Endodermal cell (in vitro differentiated cells): ENCODE results near the gene DNAJC5G. TPM values are rescaled to one million over a fixed set of nuclear protein-coding genes. Genes with fewer than 3 reads are reported as not detected.

Source experiments
- DNase-seq: peaks from one replicate; pipeline ENCODE4 v3.0.0-alpha.2; 2017
- H3K27ac ChIP-seq: 2 replicates; pipeline ENCODE4 v1.5.1; 2013; ENCODE audit warnings: mild to moderate bottlenecking, low read depth, low read length, moderate library complexity
- H3K27me3 ChIP-seq: 2 replicates; pipeline ENCODE4 v1.6.1; 2013; ENCODE audit warnings: mild to moderate bottlenecking, low read length, moderate library complexity; ENCODE audit not compliant: insufficient read depth, control insufficient read depth, poor library complexity, severe bottlenecking
- H3K36me3 ChIP-seq: 2 replicates; pipeline ENCODE4 v1.7.0; 2013; ENCODE audit warnings: mild to moderate bottlenecking, low read length, moderate library complexity; ENCODE audit not compliant: control insufficient read depth, insufficient read depth
- H3K4me1 ChIP-seq: one replicate; pipeline ENCODE4 v1.7.0; 2013; ENCODE audit warnings: low read length; ENCODE audit not compliant: control insufficient read depth, insufficient read depth
- H3K4me3 ChIP-seq: 2 replicates; pipeline ENCODE4 v1.5.1; 2013; ENCODE audit warnings: mild to moderate bottlenecking, low read length, moderate library complexity
- H3K9ac ChIP-seq: 2 replicates; pipeline ENCODE4 v1.6.1; 2013; ENCODE audit warnings: mild to moderate bottlenecking, low read length, moderate library complexity; ENCODE audit not compliant: poor library complexity, severe bottlenecking; ENCODE audit errors: extremely low read depth
- H3K9me3 ChIP-seq: 2 replicates; pipeline ENCODE4 v1.6.1; 2013; ENCODE audit warnings: mild to moderate bottlenecking, low read length, moderate library complexity; ENCODE audit not compliant: control insufficient read depth
- H3K27ac Mint-ChIP-seq: 2 replicates; pipeline ENCODE4 v1.8.0; 2020; ENCODE audit warnings: mixed read lengths
- H3K27me3 Mint-ChIP-seq: 2 replicates; pipeline ENCODE4 v1.8.0; 2021; ENCODE audit warnings: mild to moderate bottlenecking, mixed read lengths; ENCODE audit not compliant: insufficient read depth
- H3K36me3 Mint-ChIP-seq: 2 replicates; pipeline ENCODE4 v1.8.0; 2020; ENCODE audit warnings: low read depth, mixed read lengths
- H3K4me1 Mint-ChIP-seq: 2 replicates; pipeline ENCODE4 v1.8.0; 2020; ENCODE audit warnings: mixed read lengths
- H3K4me3 Mint-ChIP-seq: 2 replicates; pipeline ENCODE4 v1.8.0; 2020; ENCODE audit warnings: mild to moderate bottlenecking, moderate library complexity, mixed read lengths
- H3K9me3 Mint-ChIP-seq: 2 replicates; pipeline ENCODE4 v1.8.0; 2020; ENCODE audit warnings: mild to moderate bottlenecking, mixed read lengths
- CTCF ChIP-seq: fragments of 200-600 bp; sonication (generic); conservative IDR thresholded peaks from 2 replicates; pipeline ENCODE4 v1.5.0; 2021; ENCODE audit warnings: antibody characterized with exemption, mild to moderate bottlenecking
- WGBS, 2 experiments: methylation state at CpG; one replicate each; pipeline versions ENCODE4 v1.1.5 to v1.1.7; 2013; ENCODE audit warnings: missing lambda C conversion rate in 2 of 2, mixed read lengths in 1 of 2; ENCODE audit not compliant: insufficient coverage in 1 of 2, insufficient read length in 1 of 2; 5-methylcytosine and 5-hydroxymethylcytosine counted together
- total RNA-seq, 2 donors: library from RNA; stranded (reverse); fragmentation: NEBNext Ultra II Directional in 1 of 2; extraction: Animal tissue kit (Norgen Biotek cat#: 25700) in 1 of 2; gene quantifications; 2 replicates in 1 of 2; 3 replicates in 1 of 2; pipeline ENCODE4 v1.2.1, GENCODE V29; 2021

Gene DNAJC5G
- total RNA-seq, 2 donors from 2014 or later = 0.49 TPM; not detected in 1

- Histone ChIP-seq H3K4me1 (no peaks in the 10 kb centered on the region), H3K9me3 (no peaks in the 10 kb centered on the region), H3K27me3 (no peaks in the 10 kb centered on the region), H3K4me3 (no peak overlapping the region), H3K9ac (no peak overlapping the region), H3K27ac (no peak overlapping the region), H3K36me3 (peaks cover 65% of the 10 kb centered on the region)
- 88 to 96% methylated on average over 13 to 19 of the region's 19 CpGs for WGBS, 2 experiments
- no peaks in the 10 kb centered on the region for H3K9me3 Mint-ChIP-seq
- H3K27ac Mint-ChIP-seq = no peak overlapping the region
- H3K4me3 Mint-ChIP-seq = no peak overlapping the region
- H3K4me1 Mint-ChIP-seq = no peaks in the 10 kb centered on the region
- H3K36me3 Mint-ChIP-seq = peaks cover 53% of the 10 kb centered on the region
- TF ChIP-seq CTCF = no peak
- no peak for DNase-seq
- H3K27me3 Mint-ChIP-seq = peaks cover 3% of the 10 kb centered on the region
Measured at GRCh38 chr2:27243391-27244130, 31.7 kb upstream of the DNAJC5G start.

- DNase-seq = no peak
- H3K27me3 Mint-ChIP-seq = peaks cover 3% of the 10 kb centered on the region
Measured at GRCh38 chr2:27245116-27245515, 30.1 kb upstream of the DNAJC5G start.

GRCh38 chr2:27245626-27246025, 29.6 kb upstream of the DNAJC5G start:
- no peaks in the 10 kb centered on the region for H3K9me3 Mint-ChIP-seq
- H3K9ac ChIP-seq = no peak overlapping the region
- 91 to 100% methylated on average over 3 to 4 of the region's 4 CpGs for WGBS, 2 experiments

More at GRCh38 chr2:27245116-27245515, 30.1 kb upstream of the DNAJC5G start:
- Histone ChIP-seq H3K27ac (no peak overlapping the region), H3K27me3 (no peaks in the 10 kb centered on the region), H3K4me3 (no peak overlapping the region), H3K4me1 (no peaks in the 10 kb centered on the region), H3K9ac (no peak overlapping the region), H3K36me3 (peaks cover 51% of the 10 kb centered on the region), H3K9me3 (no peaks in the 10 kb centered on the region)
- TF ChIP-seq CTCF = no peak
- Mint-ChIP-seq H3K4me1 (no peaks in the 10 kb centered on the region), H3K4me3 (no peak overlapping the region), H3K27ac (no peak overlapping the region), H3K9me3 (no peaks in the 10 kb centered on the region), H3K36me3 (peaks cover 40% of the 10 kb centered on the region)
- 95 to 96% methylated on average over 8 to 9 of the region's 10 CpGs for WGBS, 2 experiments

More at GRCh38 chr2:27245626-27246025, 29.6 kb upstream of the DNAJC5G start:
- Mint-ChIP-seq H3K27me3 (peaks cover 3% of the 10 kb centered on the region), H3K4me1 (peaks cover 4% of the 10 kb centered on the region), H3K4me3 (no peak overlapping the region), H3K27ac (no peak overlapping the region), H3K36me3 (peaks cover 34% of the 10 kb centered on the region)
- Histone ChIP-seq H3K27ac (no peak overlapping the region), H3K4me3 (no peak overlapping the region), H3K9me3 (no peaks in the 10 kb centered on the region), H3K4me1 (peaks cover 5% of the 10 kb centered on the region), H3K27me3 (no peaks in the 10 kb centered on the region), H3K36me3 (peaks cover 46% of the 10 kb centered on the region)
- DNase-seq = no peak
- TF ChIP-seq CTCF = no peak
